Endothelial cell of hepatic sinusoid (primary cell): Measurements from ENCODE around the gene ROBO1.

Experiments used
- in situ Hi-C: cut with HindIII; loops from 2 replicates; pipeline ENCODE4 v1.10.0; 2017; ENCODE audit warnings: low sequenced_read_pairs

ROBO1 gene

DNA sequence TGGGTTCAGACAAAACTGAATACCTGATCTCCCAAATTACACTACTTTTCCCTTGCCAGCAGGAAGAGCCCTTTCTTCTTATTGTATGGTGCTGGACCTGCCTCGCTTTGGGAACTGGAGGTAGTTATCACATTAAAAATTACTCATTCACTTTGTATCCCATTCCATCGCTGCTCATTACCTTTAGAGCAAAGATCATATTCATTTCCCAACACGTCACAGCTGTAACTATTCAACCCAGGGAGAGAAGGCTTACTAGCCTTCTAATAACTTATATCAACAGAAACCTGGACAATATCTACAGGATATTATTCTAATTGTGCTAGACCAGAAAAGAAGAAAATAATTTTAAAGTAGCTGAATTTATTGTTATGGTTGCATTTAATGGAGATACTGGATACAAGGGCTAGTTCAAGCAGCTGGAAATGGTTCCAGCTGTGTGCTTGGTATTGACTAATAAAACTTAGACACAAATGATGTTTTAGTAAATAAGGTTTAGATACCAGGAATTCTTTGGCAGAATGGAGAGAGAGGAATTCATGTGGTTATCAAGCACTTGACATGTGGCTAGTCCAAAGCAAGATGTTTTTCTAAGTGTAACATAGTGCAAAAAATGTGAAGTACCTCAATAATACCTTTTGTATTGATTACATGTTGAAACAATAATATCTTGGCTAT is 656.3 kb downstream of the ROBO1 start:
- in situ Hi-C loops = no loop called here

GRCh38 chr3:79109754-79110153 is 658.0 kb downstream of the ROBO1 start:
- in situ Hi-C loops = no loop called here

DNA sequence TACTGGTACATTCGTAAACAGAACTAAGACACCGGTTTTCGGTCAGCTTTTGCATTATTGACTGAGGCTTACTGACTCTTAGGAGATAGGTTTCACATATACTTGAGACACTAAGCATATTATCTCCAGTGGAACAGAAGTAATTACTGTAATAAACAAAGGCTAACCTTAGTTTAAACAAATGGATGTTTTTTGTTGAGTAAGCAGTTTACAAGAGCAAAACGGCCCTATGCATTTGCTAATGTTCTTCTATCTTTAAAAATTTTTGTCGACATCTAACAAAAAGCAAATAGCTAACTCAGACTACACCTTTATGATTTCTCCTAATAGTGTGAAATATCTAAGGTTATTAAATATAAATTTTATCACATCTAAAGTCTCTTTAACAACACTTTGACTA is 664.5 kb downstream of the ROBO1 start:
- in situ Hi-C loops = no loop called here

DNA sequence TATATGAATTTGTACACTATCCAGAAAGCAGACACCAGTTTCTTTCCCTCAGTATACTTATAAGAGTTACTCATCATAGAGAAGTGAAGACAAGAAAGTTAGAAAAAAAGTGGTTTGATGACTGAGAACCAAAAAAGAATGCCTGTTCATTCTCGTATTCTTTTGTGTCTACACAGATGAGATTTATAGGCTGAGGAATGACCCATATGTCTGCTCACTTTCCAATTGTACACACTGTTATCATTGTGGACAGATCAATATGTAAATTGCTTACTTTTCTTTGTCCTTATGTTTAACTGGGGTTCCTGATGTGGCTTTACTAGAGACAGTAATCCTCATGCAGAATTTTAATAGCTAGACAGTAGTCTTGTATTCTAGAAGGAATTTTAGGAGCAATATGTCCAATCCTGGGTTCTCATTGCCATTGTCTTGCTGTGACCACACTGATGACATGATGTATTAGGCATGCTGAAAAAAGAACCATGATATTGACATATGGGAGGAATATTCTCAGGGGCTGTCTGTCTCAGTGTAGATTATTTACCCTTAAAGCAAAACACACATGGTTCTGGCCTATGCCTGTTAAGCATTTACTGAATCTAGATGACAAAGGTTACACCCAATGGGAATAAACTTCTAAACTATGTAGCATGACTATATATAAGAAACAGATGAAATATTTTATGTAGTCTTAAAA is 669.7 kb downstream of the ROBO1 start:
- in situ Hi-C loops = no loop called here

GRCh38 chr3:79094654-79095053 is 673.1 kb downstream of the ROBO1 start:
- in situ Hi-C loops = no loop called here

DNA sequence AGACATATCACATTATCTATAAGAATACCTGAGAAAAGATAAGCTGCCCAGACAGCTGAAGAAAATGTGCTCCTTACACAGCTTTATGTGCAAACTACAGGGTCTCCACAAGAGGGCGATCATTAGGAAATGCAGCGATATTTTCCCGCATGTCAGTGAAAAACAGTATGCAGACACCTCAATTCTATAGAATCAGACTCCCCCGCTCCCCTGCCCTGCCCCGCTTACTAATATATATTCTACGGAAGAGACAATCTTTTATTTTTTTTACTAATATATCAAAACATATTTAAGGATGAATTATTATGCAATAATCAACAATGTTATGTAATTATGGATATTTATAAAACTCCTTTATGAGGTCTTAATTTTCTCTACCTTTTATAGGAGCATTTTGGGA is 681.3 kb downstream of the ROBO1 start:
- in situ Hi-C loops = loop anchor here (5.0 to 10.0 kb wide), 2 partner anchors 86 to 418 kb away; no protein-coding TSS in a partner anchor

DNA sequence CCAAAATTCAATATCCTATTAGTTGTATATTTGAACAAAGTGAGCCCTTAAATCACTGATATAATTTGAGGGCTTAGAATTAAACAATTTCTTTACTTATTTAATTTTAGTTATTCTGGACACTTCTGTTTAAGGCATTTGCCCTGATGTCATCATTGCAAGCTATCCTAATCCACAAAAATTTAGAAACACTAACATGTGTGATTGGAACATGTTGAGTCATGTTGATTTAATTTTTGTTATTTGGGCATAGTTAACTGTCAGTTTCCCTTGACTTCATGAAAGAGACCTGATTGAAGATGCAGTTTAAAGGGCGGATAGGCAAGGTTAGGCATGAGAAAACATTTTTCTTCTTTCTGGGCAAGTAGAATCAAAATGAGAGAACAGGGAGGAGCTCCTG is 682.6 kb downstream of the ROBO1 start:
- in situ Hi-C loops = loop anchor here (5.0 to 10.0 kb wide), 2 partner anchors 87 to 420 kb away; no protein-coding TSS in a partner anchor

DNA sequence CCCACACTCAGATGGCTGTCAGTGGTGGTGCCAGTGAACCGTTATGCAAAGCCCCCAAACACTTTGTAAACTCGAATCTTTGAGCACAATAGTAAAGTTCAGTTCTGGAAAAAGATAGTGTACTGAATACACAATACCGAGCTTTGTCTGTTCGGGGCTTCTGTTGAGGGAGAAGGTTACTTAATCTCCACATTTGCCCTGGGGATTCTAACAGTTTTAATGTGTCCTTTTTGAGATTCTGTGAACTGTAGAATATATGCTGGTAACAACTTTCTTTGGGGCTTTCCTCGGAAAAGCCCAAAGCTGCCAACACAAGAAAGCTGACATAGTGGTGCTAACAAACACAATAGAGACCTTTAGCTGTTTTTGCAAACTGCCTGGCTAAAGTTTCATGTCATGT is 686.5 kb downstream of the ROBO1 start:
- in situ Hi-C loops = loop anchor here (5.0 to 10.0 kb wide), 2 partner anchors 271 to 423 kb away; no protein-coding TSS in a partner anchor

- in situ Hi-C loops = no loop called here
Observed at GRCh38 chr3:79074558-79074957, 693.2 kb downstream of the ROBO1 start.

GRCh38 chr3:79067734-79068133 is 700.1 kb downstream of the ROBO1 start:
- in situ Hi-C loops = no loop called here

DNA sequence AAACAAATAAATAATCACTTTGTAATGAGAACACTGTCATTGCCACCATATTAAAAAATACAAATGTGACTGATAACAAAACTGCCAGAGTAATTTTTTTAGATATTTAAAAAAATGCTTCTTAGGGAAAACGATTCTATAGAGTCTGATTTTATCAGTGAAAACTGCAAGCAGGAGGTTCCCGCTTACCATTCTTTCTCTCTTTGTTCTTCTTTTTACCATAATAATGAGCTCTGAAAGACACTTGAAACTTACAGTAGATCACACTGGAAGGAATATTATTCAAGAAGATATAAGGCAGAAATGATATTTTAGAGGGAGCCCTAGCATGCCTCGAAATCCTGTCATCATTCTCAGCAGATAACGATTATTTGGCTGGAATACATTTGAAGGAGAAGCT is 701.3 kb downstream of the ROBO1 start:
- in situ Hi-C loops = no loop called here

DNA sequence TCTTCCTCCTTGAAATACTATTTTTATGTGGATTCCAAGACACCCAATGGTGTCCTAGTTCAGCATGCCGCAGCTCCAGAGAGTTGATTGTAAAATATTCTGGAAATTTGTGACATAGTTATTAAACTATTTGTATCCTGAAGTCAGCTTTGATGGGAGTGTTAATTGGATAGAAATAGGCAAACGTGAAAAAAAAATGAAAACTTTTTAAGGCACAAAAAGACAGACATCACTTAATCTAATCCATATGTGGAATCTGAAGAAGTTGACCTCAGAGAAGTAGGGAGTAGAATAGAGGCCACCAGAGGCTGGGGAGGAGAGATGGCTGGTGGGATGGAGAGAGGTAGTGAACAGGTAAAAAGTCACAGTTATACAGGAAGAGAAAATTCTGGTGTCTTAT is 704.2 kb downstream of the ROBO1 start:
- in situ Hi-C loops = no loop called here

DNA sequence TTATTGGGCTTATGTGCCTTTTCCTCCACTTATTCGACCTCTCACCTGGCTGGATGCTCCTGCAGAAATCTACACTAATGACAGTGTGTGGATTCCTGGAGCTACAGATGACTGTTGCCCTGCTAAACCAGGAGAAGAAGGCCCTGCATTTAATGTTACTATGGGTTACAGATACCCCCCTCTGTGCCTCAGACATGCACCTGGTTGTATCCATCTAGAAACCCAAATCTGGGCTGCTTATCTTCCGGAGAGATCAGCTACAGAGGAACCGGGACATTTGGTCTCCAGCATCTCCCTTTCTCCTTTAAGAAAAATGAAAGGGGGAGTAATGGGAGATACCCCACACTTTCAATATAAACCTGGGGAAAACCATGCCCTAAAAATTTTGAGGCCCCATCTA is 710.0 kb downstream of the ROBO1 start:
- in situ Hi-C loops = no loop called here

GRCh38 chr3:79056498-79056897 is 711.3 kb downstream of the ROBO1 start:
- in situ Hi-C loops = no loop called here

GRCh38 chr3:79052054-79052681 is 715.6 kb downstream of the ROBO1 start:
- in situ Hi-C loops = no loop called here

DNA sequence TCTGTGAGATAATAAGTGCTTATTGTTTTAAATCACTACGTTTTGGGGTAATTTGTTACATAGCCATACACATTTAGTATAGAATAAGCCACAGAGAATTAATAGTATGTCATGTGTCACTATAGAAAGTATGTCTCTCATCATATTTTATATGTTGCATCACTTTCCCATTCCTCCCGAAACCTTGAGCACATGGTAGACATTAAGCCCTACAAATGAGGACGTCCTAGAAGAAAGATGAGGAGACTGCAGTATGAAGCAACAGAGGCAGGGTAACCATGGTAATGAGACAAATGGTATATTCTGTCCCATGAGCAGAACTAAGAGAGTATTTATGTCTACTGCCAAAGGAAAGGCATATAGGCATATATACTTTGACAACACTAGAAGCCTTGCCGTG is 720.2 kb downstream of the ROBO1 start:
- in situ Hi-C loops = no loop called here

DNA sequence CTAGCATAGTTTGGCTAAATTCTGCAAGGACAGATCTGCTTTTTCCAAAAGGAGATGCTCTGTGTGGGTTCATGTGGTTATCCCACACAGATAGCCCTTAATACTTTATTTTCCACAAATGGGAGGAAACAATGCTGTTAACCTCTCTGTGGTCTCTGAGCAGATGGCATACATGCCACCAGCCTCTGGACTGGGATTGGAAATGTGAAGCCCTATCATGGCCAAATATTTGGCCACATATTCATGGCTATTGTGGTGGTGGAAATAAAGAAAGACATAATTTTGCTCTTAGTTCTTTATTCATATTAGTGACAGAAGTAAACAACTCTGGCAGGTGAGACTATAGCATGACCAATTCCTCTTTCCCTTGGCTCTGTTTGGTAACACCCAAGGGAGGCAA is 726.2 kb downstream of the ROBO1 start:
- in situ Hi-C loops = no loop called here

GRCh38 chr3:79040701-79041100 is 727.1 kb downstream of the ROBO1 start:
- in situ Hi-C loops = no loop called here

GRCh38 chr3:79040091-79040490 is 727.7 kb downstream of the ROBO1 start:
- in situ Hi-C loops = no loop called here

DNA sequence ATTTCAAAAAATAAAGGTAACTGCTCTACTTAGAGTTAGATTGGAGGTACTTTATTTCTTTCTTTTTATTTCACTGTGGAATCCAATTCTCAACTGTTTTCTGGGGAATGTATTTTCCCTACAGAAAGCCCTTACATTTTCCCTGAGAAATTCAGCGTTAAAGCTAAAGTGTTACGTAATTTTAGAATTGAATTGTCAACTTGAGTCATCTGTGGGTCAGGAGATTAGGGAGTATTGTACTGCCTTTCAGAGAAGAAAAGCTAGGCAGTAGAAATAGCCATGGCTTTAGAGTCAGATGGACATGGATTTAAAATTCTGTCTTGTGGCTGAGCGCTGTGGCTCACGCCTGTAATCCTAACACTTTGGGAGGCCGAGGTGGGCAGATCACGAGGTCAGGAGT is 728.6 kb downstream of the ROBO1 start:
- in situ Hi-C loops = no loop called here

DNA sequence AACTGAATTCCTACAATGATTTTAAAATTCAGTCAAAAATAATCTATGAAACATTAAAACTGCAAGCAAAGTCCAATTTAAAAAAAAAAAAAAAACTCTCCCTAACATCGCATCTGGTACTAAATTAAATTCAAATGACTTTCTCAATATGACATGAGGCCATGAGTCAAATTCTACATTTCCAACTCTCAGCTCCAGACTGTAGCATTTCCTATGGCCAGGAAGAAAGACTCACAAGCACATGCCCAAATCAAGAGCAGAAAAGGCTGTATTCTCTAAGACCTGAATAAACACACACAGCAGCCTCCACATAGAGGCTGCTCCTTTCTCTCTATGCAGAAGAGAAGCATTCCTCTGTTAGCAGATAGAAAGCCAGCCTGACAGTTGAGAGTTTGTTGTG is 729.2 kb downstream of the ROBO1 start:
- in situ Hi-C loops = no loop called here

GRCh38 chr3:79038057-79038456 is 729.7 kb downstream of the ROBO1 start:
- in situ Hi-C loops = no loop called here
